DLD1 (cell line): ENCODE measurements around the gene JMJD8.

ENCODE experiments used
- in situ Hi-C: cut with HindIII; loops from 2 replicates; pipeline ENCODE4 v1.10.0; 2017; ENCODE audit warnings: low sequenced_read_pairs

The JMJD8 gene

DNA sequence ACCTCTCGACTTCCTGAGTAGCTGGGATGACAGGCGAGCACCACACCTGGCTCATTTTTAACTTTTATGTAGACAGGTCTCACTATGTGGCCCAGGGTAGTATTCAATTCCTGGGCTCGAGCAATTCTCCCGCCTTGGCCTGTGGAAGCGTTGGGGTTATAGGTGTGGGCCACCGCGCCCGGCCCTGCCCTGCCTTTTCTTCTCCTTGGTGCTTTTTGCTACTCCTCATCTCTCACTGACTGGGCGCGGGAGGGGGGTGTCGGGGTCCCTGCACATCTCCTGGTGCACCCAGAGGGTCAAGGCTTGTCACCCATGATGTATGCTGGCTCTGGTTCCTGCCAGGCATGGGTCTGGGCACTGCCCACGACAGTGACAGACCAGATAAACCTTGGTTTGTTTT is 39.6 kb downstream of the JMJD8 start:
- in situ Hi-C loops: no loop called here

DNA sequence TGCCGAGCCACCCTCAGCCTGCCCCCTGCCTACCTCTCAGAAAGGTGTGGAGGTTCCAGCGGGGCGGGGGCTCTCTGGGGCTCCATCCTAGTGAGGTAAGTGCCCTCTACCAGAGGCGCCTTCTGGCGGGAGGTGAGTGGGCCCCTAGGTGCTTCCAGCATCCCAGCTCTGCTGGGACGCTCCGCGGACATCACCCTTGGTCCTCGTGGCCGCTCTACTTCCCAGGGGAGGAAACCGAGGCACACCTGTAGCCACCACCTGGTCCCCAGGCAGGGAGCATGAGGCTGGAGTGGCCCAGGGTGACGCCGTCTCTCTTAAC is 41.1 kb downstream of the JMJD8 start:
- in situ Hi-C loops: no loop called here

DNA sequence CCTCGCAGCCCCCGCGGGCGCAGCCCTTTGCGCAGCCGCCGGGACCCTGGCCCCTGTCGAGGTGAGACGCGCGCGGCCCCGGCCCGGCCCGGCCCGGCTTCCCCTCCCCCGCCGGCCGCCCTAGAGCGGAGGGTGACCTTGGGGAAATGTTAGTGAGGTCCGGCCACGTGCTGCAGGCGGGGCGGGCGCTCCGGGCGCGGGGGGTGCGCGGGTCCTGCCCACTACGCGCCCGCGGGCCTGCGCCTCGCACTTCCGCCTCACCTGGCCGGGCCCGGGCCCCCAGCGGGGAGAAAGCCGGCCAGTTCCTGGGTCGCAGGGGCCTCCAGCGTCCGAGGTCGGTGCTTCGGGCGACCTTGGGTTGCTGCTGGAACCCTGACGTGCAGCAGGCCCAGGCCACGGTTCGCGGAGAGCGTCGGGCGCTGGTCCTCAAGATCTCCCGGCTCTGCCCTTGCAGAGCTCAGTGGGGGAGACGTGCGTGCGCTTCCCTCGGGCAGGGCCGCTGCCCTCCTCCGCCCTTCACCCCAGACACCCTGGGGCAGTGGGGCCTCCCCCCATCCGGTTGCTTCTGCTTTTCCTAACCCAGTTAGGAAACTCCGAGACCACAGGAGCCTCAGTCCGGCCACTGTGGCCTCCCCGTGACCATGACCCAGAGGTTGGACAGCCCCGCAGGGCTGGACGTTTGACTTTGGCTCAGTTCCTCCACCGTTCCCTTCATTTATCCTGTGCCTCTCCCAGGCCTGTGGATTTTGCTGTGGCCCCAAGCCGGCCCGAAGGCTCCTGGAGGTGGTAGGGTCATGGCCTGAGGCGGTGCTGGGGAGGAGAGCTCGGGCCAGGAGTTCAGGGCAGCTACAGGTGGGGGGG is 41.7 kb downstream of the JMJD8 start:
- in situ Hi-C loops: no loop called here

DNA sequence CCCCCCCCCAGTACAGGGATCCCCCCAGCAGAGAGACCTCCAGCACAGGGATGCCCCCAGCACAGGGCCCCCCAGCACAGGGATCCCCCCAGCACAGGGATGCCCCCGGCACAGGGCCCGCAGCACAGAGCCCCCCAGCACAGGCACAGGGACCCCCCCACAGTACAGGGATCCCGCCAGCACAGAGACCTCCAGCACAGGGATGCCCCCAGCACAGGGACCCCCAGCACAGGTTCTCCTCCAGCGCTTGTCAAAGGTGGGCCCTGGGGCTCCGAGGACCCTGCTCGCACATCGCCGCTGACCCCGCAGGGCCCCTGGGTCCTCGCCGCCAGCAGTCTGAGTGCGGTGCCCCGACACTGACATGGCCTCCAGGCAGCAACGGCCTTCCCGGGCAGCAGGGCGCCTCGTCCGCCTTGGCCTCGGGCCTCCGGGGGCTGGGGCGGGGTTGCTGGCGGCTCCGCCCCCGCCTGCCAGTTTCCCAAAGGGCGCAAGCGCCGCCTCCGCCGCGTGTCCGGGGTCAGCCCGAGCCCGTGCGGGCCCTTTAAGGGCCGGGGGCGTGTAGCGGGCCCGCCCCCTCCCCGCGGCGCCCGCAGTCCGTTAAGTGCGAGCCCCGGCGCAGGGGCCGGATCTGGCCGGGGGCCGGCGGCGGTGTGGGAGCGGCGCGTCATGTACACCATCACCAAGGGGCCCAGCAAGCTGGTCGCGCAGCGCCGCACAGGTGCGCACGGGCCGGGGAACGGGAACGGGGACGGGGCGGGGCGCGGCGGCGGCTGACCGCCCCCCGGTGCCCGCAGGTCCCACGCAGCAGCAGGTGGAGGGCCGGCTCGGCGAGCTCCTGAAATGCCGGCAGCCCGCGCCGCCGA is 42.6 kb downstream of the JMJD8 start, which contains the start of gene MCRIP2:
Gene MCRIP2 (plus strand): TSS at position 503 of the 863 bp plus-strand sequence. CDS start 164 bp downstream, at position 667.
- in situ Hi-C loops: no loop called here

DNA sequence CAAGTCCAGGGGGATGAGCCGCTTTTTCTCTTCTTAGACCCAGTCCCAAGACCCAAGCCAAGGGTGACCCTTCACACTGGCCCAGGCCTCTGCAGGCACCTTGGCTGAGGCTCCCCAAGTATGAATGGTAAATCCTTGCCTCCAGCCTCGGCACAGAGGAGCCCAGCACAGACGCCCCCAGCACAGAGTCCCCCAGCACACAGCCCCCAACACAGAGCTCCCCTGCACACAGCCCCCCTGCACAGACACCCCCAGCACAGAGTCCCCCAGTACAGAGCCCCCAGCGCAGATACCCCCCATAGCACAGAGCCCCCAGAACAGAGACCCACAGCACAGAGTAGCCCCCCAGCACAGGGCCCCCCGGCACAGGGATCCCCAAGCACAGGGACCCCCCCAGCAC is 43.5 kb downstream of the JMJD8 start:
- in situ Hi-C loops: no loop called here

DNA sequence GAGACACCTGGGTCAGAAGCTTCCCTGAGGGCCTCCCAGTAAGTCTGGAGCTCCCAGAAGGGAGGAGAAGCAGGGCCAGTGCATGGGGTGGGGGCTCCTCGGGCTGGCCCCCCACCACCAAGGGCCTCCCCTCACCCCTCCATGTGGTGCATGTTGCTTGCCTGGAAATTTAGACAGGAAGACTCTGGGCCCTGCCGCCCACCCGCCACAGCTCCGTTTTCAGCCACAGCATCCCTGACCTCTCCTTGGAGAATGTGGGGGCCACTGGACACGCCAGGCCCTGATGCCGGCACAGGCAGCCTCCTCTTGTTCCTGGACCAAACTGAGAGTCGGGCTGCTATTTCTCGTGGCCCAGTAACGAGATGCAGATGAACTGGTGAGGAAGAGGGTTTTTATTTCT is 45.3 kb downstream of the JMJD8 start:
- in situ Hi-C loops: no loop called here

DNA sequence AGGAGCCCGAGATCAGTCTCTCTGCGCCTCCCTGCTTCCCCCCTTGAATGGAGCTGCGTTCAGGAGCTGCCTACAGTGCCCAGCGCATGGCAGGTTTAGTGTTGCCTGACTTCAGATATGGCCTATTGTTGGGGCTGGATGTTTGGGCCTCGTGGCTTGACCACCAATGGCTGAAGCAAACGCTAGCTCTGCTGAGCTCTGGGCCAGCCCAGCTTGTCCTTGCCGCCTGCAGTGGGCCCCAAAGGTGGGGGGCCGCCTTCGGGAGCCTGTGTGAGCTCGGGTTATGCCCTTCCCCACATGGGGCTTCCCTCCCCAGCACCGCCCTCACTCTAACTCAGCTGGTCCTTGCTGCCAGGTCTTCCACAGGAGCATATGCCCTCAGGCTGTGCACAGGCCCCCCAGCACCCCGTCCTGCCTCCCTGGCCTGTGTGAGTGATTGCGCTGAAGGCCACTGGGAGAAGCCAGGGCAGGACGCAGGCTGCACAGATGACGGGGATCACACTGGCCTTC is 46.0 kb downstream of the JMJD8 start:
- in situ Hi-C loops: no loop called here

DNA sequence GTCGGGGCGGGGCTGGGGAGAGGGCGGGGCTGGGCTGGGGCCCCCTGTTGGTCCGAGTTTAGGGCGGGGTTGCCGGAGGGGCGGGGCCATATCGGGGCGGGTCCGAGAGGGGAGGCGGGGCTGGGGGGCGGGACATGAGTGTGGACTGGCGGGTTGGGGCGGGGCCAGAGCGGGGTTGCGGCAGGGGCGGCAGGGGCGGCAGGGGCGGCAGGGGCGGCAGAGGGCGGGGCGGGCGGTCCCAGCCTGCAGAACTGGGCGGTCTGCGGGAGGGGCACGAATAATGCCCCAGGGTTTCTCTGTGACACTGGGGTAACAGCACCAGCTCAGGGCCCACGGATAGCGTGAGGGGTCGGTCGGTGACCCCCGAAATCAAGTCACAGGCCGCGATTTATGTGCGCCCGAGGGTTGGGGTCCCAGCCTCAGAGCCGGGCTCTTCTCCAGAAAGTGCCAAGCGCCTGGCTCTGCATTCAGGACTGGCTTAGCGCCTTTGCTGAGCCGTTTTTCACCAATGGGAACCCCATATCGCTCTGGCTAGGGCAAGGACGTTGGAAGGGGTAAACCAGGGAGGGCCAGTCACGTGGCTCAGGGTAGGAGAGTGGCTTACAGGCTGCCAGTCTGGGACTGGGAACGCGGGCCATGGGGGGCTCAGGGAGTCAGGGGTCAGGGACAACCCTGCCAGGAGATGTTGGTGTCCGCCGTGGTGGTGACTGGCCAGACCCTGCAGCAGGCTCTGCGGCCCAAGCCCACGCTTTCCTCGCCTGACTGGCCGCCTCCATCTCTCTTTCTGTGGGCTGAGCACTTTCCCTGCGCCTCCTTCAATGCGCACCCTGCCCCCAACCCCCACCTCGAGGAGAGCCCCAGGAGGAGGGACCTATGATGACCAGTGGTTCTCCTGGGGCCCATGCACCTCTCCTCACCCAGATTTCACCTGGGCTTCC is 46.8 kb downstream of the JMJD8 start:
- in situ Hi-C loops: no loop called here

DNA sequence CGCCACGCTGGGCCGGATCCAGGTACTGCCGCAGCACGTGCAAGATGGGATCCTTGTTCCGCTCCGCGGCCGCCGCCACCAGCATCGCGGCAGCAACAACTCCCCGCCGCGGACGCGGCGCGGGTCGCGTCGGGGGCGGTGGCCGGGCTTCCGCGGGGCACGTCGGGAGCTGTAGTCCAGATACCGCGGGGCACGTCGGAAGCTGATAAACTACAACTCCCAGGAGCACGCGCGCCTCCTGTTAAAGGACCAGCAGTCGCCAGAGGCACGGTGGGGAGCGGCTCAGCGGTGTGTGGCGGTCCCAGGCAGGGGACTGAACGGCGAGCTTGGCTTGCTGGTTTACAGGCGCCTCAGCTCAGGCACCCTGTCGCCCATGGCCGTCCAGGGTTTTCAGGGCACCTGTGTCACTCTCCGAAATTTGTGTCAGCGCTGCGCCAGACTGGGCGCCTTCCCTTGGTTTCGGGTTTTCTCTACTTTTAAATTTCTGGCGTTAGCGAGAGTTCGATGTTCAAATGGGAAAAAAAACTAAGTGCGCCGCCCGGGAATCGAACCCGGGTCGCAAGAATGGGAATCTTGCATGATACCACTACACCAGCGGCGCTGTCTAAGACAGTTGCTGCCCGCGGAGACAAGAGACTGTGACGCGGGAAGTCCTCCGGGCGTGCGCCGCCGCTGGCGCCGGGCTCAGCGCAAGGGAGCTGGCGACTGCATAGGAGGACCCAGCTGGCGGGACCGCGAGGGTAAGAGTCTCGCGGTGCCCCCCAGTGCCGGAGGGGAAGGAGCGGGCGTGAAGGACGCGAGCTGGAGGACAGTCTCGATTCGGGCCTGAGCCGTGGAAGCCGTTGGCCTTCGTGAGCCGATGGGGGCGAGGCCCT is 47.7 kb downstream of the JMJD8 start, which contains the start of gene METTL26:
Gene METTL26 (minus strand): TSS at position 100 of the 875 bp plus-strand sequence. CDS start 15 bp downstream, at position 85.
- in situ Hi-C loops: no loop called here

DNA sequence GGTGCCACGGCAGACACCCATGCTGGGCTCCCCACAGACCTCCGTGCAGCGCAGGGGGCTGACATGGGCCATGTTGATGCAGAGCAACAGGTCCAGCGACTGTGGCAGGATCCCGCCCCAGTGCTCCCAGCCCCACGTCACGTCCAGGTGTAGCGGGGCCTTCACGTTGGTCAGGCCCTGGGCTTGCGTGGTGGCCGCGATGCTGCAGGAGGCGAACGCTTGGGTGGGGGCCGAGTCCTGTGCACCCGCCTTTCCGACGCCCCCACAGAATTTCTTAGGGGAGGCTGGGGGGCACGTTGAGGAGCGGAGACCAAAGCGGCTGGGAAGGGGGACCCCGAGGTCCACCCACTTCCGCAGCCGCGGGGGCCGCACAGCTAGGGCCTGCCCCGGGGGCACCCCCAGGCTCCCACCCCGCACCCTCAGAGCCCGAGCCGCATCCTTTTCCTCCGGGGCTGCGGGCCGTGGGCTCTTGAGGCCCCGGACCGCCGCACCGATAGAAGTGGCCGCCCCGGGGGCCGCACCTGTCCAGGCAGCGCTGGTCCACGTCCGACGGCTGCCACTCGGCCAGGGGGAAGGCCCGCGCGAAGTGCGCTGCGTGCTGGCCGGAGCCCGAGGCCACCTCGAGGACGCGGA is 48.4 kb downstream of the JMJD8 start:
- in situ Hi-C loops: no loop called here

DNA sequence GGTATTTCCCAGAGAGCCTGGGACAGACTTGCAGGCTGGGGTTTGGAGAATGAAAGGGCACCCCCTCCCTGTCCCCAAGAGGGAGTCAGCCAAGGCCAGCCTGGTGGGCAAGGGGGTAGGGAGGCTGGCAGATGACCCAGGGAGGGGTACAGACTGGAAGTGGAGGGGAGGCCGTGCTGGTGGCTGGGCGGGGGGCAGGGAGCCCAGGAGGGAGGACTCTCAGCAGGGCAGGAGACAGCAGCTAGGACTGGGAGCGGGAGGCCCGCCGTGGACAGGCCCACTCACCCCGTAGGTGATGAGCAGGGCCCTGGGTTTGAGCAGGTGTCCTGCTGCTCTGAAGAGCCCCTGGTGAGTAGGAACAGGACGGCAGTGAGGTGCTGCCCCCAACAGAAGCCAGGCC is 49.1 kb downstream of the JMJD8 start:
- in situ Hi-C loops: no loop called here

DNA sequence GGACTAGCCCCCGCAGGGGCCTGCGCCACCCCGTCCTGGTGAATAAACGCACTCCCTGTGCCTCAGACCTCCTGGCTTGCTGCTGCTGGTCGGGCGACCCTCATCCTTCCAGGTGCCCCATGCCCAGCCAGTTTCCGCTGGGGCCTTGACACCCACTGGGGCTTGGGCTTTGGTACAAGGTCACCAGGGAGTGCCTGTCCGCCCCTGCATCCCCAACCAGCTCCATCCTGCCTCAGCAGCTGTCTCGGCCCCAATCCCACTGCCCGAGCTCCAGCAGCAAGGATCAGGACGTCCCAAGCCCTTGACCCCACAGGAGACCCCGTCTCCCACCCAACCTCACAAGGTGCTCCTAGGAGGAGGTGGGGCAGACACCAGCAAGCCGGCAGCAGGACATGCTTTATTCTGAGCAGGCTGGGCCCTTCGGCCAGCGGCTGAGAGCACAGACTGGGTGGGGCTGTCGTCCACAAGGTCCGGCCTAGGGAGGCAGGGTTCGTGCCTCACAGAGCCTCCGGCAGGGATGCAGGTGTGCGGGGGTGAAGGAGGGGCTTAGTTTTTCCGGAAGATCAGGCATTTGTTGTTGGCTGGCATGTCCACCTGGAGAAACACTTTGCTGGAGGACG is 50.0 kb downstream of the JMJD8 start:
- in situ Hi-C loops: no loop called here

DNA sequence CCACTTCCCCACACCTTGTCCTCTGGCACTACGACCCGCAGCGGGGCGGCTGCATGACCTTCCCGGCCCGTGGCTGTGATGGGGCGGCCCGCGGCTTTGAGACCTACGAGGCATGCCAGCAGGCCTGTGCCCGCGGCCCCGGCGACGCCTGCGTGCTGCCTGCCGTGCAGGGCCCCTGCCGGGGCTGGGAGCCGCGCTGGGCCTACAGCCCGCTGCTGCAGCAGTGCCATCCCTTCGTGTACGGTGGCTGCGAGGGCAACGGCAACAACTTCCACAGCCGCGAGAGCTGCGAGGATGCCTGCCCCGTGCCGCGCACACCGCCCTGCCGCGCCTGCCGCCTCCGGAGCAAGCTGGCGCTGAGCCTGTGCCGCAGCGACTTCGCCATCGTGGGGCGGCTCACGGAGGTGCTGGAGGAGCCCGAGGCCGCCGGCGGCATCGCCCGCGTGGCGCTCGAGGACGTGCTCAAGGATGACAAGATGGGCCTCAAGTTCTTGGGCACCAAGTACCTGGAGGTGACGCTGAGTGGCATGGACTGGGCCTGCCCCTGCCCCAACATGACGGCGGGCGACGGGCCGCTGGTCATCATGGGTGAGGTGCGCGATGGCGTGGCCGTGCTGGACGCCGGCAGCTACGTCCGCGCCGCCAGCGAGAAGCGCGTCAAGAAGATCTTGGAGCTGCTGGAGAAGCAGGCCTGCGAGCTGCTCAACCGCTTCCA is 50.6 kb downstream of the JMJD8 start:
- in situ Hi-C loops: no loop called here

DNA sequence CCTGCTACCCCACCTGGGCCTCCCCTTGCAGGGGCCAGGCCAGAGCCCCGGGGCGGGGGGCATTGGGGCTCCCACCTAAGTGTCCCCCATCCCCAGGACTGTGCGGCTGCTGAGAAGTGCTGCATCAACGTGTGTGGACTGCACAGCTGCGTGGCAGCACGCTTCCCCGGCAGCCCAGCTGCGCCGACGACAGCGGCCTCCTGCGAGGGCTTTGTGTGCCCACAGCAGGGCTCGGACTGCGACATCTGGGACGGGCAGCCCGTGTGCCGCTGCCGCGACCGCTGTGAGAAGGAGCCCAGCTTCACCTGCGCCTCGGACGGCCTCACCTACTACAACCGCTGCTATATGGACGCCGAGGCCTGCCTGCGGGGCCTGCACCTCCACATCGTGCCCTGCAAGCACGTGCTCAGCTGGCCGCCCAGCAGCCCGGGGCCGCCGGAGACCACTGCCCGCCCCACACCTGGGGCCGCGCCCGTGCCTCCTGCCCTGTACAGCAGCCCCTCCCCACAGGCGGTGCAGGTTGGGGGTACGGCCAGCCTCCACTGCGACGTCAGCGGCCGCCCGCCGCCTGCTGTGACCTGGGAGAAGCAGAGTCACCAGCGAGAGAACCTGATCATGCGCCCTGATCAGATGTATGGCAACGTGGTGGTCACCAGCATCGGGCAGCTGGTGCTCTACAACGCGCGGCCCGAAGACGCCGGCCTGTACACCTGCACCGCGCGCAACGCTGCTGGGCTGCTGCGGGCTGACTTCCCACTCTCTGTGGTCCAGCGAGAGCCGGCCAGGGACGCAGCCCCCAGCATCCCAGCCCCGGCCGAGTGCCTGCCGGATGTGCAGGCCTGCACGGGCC is 51.4 kb downstream of the JMJD8 start:
- in situ Hi-C loops: no loop called here

DNA sequence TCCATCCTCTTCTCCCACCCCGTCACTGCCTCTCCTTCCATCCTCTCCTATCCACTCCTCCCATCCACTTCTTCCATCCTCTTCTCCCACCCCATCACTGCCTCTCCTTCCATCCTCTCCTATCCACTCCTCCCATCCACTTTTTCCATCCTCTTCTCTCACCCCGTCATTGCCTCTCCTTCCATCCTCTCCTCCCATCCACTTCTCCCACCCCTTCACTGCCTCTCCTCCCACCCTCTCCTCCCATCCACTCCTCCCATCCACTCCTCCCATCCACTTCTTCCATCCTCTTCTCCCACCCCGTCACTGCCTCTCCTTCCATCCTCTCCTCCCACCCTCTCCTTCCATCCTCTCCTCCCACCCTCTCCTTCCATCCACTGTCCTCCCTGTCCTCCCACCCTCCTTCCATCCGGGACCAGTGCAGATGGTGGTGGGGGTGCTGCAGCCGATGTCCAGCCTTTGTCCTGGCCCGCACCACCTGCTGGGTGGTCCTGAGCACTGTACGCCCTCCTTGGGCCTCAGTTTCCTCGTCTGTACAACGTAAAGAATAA is 52.3 kb downstream of the JMJD8 start:
- in situ Hi-C loops: no loop called here
